Mucosa of stomach (tissue), 1 donor: ENCODE data around the gene LTBP4.

Experiments used
- H3K27me3 ChIP-seq: one replicate; pipeline ENCODE4 v1.7.0; 2013; ENCODE audit warnings: mild to moderate bottlenecking, low read length; ENCODE audit not compliant: control insufficient read depth, insufficient read depth
- H3K36me3 ChIP-seq: one replicate; pipeline ENCODE4 v1.7.0; 2013; ENCODE audit warnings: low read length; ENCODE audit not compliant: control insufficient read depth, insufficient read depth
- H3K4me1 ChIP-seq: one replicate; pipeline ENCODE4 v1.7.0; 2013; ENCODE audit warnings: mild to moderate bottlenecking, low read length; ENCODE audit not compliant: control insufficient read depth, insufficient read depth
- H3K4me3 ChIP-seq: one replicate; pipeline ENCODE4 v1.7.0; 2013; ENCODE audit warnings: low read length
- H3K9ac ChIP-seq: one replicate; pipeline ENCODE4 v1.7.0; 2013; ENCODE audit warnings: mild to moderate bottlenecking, low read length, moderate library complexity
- H3K9me3 ChIP-seq: one replicate; pipeline ENCODE4 v1.7.0; 2013; ENCODE audit warnings: mild to moderate bottlenecking, low read length, moderate library complexity; ENCODE audit not compliant: control insufficient read depth
- donor health status: Pancreatic carcinoma.

The LTBP4 gene

DNA sequence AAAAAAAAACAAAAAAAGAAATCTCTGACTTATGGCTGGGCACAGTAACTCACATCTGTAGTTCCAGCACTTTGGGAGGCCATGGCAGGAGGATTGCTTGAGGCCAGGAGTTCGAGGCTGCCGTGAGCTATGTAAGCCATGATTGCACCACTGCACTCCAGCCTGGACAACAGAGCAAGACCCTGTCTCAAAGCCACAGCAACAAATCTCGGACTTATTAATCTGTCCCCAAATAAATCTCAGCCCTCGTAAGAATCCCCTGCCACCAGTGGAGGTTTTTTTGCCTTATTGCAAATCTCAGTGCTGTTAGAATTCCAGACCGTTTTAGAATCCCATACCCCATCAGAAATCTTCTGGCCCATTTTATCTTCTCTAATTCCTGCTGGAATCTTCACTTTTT is 19.6 kb upstream of the LTBP4 start:
- Histone ChIP-seq H3K27me3 (no peaks in the 10 kb centered on the region), H3K4me1 (peaks cover 12% of the 10 kb centered on the region), H3K9ac (no peak overlapping the region), H3K9me3 (no peaks in the 10 kb centered on the region), H3K36me3 (peaks cover under 1% of the 10 kb centered on the region), H3K4me3 (no peak overlapping the region)

DNA sequence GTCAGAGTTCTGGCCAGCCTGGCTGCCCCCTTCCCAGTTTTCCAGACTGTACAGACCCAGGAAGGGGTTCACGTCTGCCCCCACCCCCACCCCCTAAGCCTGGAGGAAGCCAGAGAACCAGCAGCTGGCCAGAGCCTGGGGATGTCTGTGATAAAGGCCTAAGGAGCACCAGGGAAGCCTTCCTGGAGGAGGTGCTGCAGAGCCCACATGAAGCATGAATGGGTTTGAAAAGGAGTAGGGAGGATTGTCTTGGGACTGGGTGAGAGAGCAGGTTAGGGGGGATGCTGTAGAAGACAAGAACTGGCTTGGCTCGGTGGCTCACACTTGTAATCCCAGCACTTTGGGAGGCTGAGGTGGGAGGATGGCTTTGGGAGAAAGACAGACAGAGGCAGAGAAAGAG is 18.7 kb upstream of the LTBP4 start:
- H3K27me3 ChIP-seq = no peaks in the 10 kb centered on the region
- peaks cover 8% of the 10 kb centered on the region for H3K4me1 ChIP-seq
- peaks cover 7% of the 10 kb centered on the region for H3K36me3 ChIP-seq
- no peak overlapping the region for H3K4me3 ChIP-seq
- H3K9me3 ChIP-seq = no peaks in the 10 kb centered on the region
- H3K9ac ChIP-seq = no peak overlapping the region

- no peak overlapping the region for H3K9ac ChIP-seq
- no peaks in the 10 kb centered on the region for H3K27me3 ChIP-seq
- peaks cover 7% of the 10 kb centered on the region for H3K36me3 ChIP-seq
- no peak overlapping the region for H3K4me3 ChIP-seq
- no peaks in the 10 kb centered on the region for H3K9me3 ChIP-seq
- H3K4me1 ChIP-seq = peaks cover under 1% of the 10 kb centered on the region
Observed at GRCh38 chr19:40583283-40583682, 17.9 kb upstream of the LTBP4 start.

DNA sequence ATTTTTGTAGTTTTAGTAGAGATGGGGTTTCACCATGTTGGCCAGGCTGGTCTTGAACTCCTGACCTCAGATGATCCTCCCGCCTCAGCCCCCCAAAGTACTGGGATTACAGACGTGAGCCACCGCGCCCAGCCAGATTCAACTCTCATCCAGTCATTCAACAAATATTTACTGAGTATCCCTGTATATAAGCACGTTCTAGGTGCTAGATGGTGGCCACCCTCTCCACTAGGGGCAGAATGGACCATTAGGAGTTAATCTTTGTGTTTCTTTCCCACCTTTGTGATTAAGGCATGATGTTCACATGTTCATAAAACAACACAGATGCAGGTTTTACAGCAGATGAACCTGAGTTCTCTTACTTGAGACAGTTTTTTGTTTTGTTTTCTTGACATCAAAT is 17.2 kb upstream of the LTBP4 start:
- no peaks in the 10 kb centered on the region for H3K4me1 ChIP-seq
- peaks cover 7% of the 10 kb centered on the region for H3K36me3 ChIP-seq
- no peaks in the 10 kb centered on the region for H3K27me3 ChIP-seq
- no peak overlapping the region for H3K4me3 ChIP-seq
- no peak overlapping the region for H3K9ac ChIP-seq
- no peaks in the 10 kb centered on the region for H3K9me3 ChIP-seq

DNA sequence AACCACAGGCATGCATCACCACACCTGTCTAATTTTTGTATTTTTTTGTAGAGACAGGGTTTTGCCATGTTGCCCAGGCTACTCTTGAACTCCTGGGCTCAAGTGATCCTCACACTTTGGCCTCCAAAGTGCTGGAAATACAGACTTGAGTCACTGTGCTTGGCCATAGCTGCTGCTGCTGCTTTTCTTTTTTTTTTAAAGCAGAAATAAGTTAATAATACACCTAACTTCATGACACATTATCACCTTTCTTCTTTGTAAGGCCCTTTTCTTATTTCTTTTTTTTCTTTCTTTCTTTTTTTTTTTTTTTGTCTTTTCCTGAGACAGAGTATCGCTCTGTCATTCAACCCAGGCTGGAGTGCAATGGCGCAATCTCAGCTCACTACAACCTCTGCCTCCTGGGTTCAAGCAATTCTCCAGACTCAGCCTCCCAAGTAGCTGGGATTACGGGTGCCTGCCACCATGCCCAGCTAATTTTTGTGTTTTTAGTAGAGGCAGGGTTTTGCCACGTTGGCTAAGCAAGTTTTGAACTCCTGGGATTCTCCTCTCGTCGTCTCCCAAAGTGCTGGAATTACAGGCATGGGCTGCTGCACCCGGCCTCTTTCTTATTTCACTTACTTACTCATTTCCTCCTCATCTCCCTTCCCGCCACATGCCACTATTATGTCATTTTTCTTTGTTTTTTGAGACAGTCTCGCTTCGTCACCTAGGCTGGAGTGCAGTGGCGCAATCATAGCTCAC is 15.8 kb upstream of the LTBP4 start:
- Histone ChIP-seq H3K4me3 (no peak overlapping the region), H3K36me3 (peaks cover 7% of the 10 kb centered on the region), H3K9ac (no peak overlapping the region), H3K4me1 (no peaks in the 10 kb centered on the region), H3K27me3 (no peaks in the 10 kb centered on the region), H3K9me3 (no peaks in the 10 kb centered on the region)

DNA sequence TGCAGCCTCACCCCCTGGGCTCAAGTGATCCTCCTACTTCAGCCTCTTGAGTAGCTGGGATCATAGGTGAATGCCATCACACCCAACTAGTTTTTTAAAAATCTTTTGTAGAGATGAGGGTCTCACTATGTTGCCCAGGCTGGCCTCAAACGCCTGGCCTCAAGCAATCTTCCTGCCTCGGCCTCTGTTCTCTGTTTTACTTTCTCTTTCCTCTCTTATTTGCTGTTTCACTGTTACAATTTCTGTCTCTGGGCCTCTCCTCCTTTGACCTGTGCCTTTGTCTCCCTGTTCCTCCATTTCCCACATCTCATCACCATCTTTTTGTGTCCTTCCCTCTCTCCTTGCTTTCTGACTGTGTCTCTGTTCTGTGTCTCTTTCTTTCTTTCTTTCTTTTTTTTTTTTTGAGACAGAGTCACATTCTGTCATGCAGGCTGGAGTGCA is 15.2 kb upstream of the LTBP4 start:
- Histone ChIP-seq H3K4me1 (no peaks in the 10 kb centered on the region), H3K27me3 (no peaks in the 10 kb centered on the region), H3K4me3 (no peak overlapping the region), H3K9ac (no peak overlapping the region), H3K9me3 (no peaks in the 10 kb centered on the region), H3K36me3 (peaks cover 7% of the 10 kb centered on the region)

- Histone ChIP-seq H3K36me3 (peaks cover 7% of the 10 kb centered on the region), H3K4me1 (no peaks in the 10 kb centered on the region), H3K4me3 (no peak overlapping the region), H3K9me3 (no peaks in the 10 kb centered on the region), H3K27me3 (no peaks in the 10 kb centered on the region), H3K9ac (no peak overlapping the region)
Observed at GRCh38 chr19:40586611-40587010, 14.6 kb upstream of the LTBP4 start.

GRCh38 chr19:40588110-40588854 is 12.9 kb upstream of the LTBP4 start:
- H3K9me3 ChIP-seq = no peaks in the 10 kb centered on the region
- no peak overlapping the region for H3K4me3 ChIP-seq
- no peaks in the 10 kb centered on the region for H3K27me3 ChIP-seq
- H3K9ac ChIP-seq = no peak overlapping the region
- H3K4me1 ChIP-seq = no peaks in the 10 kb centered on the region
- peaks cover 7% of the 10 kb centered on the region for H3K36me3 ChIP-seq

DNA sequence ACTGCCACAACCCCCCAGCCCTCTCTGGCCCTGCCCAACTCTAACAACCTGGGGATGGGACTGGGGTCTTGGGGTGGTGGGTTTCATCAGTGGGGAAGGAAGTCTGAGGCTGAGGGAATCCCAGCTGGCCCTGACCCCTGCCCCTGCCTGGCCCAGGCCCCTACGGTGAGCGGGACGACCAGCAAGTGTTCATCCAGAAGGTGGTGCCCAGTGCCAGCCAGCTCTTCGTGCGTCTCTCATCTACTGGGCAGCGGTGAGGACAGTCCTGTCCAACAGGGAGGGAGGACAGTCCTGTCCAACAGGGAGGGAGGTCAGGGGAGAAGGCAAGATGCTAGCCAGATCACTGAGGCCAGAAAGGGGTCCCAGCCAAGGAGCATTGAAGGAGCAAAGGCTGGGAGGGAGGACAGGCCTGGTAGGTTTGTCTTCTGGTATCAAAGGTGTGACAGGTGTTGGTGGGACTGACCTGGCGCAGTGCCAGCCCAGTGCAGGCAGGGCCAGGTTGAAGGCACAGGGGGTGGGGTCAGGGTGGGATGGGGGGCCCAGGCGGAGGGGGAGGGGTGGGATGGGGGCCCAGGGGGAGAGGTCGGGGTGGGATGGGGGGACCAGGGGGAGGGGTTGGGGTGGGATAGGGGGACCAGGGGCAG is 12.1 kb upstream of the LTBP4 start:
- H3K9ac ChIP-seq = no peak overlapping the region
- H3K27me3 ChIP-seq = no peaks in the 10 kb centered on the region
- H3K9me3 ChIP-seq = no peaks in the 10 kb centered on the region
- peaks cover 7% of the 10 kb centered on the region for H3K36me3 ChIP-seq
- no peak overlapping the region for H3K4me3 ChIP-seq
- H3K4me1 ChIP-seq = no peaks in the 10 kb centered on the region

DNA sequence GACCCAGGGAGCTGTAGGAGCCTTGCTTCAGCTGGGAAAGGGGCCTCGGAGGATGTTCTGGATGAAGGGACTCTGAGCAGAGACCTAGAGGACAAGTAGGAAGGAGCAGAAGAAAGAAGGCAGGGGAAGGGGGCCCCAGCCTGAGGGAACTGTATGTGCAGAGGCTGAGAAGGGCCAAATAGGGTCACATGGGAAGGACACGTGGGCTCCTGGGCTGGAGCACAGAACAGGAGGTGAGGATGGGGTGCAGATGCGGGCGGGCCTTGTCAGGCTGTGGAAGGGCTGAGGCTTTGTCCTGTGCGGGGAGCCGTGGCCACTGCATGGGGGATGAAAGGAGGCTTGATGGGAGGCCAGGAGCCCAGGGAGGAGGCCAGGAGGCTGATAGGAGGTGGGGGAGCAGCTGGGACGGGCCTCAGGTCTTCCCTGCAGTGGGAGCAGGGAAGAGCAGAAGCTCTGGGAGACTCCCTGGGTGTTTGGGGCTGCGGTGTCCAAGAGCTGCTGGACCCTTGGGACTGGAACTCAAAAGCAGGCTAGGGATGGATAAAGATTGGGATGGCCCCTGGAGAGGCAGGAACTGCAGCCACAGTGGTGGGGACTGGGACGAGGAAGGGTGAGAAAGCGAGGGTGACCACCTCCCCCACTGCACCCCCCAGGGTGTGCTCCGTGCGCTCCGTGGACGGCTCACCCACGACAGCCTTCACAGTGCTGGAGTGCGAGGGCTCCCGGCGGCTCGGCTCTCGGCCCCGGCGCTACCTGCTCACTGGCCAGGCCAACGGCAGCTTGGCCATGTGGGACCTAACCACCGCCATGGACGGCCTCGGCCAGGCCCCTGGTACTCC is 11.4 kb upstream of the LTBP4 start:
- peaks cover 2% of the 10 kb centered on the region for H3K4me1 ChIP-seq
- no peak overlapping the region for H3K9ac ChIP-seq
- H3K27me3 ChIP-seq = peaks cover 6% of the 10 kb centered on the region
- H3K36me3 ChIP-seq = peaks cover 7% of the 10 kb centered on the region
- no peak overlapping the region for H3K4me3 ChIP-seq
- H3K9me3 ChIP-seq = no peaks in the 10 kb centered on the region

- no peak overlapping the region for H3K4me3 ChIP-seq
- peaks cover 11% of the 10 kb centered on the region for H3K27me3 ChIP-seq
- H3K9ac ChIP-seq = no peak overlapping the region
- H3K4me1 ChIP-seq = peaks cover 5% of the 10 kb centered on the region
- H3K9me3 ChIP-seq = no peaks in the 10 kb centered on the region
- peaks cover 7% of the 10 kb centered on the region for H3K36me3 ChIP-seq
Observed at GRCh38 chr19:40590464-40591265, 10.5 kb upstream of the LTBP4 start.
